Stimulated activated CD4-positive, alpha-beta T cell treated with anti-CD3 and anti-CD28 coated beads, Interleukin-12 subunit alpha, Interleukin-12 subunit beta, amount 100 ng/mL, for 24 hours (primary cell): Measurements from ENCODE around the gene KSR1.
"Not testable (repeated sequence)": the region's sequence is repeated elsewhere in the genome, so short reads cannot be mapped to it uniquely, and the experiment has no call there.

Experiments
- DNase-seq, 2 experiments: peaks; one replicate each; pipeline ENCODE4 v3.0.0-alpha.2; 2020; ENCODE audit warnings: low read depth in 2 of 2

Gene KSR1

DNA sequence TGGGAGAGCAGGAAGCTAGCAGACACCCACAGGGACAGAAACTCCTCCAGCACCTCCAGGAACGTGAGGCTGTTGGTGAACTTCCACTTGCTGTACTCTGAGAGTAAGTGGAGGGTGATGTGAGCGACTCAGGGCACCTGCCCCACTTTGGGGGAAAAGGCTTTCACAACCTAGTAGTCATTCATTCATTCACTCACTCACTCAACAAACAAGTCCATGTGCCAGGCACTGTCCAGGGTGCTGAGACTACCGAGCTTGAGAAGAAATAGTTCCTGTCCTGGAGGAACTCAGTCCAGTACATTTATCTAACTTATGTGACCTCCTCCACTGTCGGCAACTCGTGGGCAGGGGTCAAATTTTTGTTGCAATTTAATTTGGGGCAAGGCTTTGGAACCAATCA, 201.4 kb downstream of the KSR1 start:
- DNase-seq, result no peak

DNA sequence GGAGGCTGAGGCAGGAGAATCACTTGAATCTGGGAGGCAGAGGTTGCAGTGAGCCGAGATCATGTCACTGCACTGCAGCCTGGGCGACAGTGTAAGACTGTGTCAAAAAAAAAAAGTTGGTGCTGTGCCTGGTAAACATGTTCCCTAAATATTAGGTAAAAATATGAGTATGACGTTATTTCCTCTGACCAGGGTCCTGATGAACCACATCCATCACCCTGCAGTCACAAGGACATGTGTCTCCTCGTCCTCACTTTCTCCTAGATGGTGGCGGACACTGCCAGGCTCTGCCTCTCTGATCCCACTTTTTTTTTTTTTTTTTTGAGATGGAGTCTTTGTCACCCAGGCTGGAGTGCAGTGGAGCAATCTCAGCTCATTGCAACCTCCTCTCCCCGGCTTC, 203.4 kb downstream of the KSR1 start:
- no peak for DNase-seq

GRCh38 chr17:27660436-27660835, 204.2 kb downstream of the KSR1 start:
- no peak for DNase-seq

DNA sequence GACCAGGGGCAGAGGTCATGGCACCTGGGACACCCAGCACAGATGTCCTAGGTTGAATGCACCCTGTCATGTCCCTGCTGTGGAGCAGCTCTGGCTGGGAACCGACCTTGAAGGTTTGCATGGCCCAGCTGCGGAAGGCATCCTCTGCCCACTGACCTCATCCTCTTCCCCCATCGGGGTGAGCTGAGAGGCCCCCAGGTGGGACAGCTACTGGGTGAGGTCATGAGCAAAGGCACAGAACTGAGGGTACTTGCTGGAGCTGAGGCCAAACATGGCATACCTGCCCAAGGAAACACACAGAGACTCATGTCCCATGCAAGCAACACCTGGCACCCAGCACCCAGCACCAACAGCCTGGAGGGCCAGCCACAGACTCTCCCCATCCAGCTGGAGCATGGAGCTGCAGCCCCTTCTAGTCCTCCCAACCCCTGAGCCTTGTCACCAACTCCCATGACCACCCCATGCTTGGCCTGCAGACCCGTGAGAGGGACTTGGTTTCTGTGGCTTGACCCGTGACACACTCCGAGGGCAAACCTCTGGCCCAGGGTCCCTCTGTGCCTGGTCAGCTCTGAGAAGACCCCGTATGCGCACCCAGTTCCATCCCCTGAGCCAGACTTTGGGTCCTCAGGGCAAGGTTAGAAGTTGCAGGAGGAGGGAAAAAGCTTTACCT, 207.8 kb downstream of the KSR1 start:
- DNase-seq, result no peak

- DNase-seq, result no peak
Measured at GRCh38 chr17:27664606-27664965, 208.3 kb downstream of the KSR1 start.

DNA sequence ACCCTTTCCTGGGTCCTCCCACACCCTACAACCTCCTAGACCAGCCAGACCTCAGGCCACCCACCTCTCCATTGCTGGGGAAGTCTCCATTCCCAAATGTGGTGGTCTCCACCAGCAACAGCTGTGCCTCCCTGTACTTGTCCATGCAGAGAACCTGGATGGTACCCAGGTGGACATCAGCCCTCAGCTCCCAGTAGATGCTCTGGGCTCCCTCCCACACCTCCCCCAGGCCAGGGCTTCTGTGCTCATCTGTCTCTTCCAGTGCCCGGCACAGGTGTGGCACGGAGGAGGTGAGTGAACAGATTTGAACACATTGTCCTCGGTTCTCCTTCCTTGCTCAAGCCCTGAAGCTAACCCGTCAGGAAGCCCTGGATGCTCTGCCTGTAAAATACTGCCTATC, 209.3 kb downstream of the KSR1 start:
- no peak for DNase-seq

DNA sequence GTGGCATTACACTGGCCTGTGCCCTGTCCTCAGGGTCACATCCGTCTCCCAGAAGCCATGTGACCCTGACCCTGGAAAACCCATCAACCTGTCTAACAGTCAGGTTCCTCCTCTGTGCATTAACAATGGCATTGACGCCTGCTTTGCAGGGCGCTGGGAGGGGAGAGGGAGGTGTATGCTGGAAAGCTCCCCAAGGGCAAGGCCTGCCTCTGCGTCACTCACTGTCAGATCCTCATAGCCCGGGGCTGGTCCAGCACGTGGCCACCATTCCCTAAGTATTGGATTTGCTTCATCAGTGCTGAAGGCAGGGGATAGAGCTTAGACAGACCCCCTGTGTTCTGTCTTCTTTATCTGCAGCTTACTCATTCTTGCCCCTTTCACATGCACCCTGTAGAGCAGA, 210.0 kb downstream of the KSR1 start:
- not testable (repeated sequence) for DNase-seq

- no peak for DNase-seq
Measured at GRCh38 chr17:27666831-27667560, 210.7 kb downstream of the KSR1 start.

- no peak for DNase-seq
Measured at GRCh38 chr17:27667656-27668487, 211.6 kb downstream of the KSR1 start.

- no peak for DNase-seq
Measured at GRCh38 chr17:27668488-27668823, 212.2 kb downstream of the KSR1 start.

DNA sequence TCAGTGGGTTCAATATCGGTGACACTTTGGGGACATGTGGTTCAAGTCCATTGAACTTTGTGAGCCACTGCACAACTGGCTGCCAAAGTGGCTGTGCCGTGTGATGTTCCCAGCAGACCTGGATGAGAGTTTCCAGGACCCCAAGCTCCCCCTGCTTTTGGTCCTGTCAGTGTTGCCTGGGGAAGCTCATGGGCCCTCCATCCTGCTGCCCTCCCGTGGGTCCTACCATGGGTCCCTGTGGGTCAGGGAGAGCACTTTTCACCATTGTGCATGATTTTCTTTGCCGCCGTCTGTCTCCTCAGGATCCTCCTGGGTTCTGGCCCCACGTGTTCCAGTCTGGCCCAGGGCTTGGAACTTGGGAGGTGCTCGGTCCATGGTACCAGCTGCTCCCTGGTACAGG, 212.9 kb downstream of the KSR1 start:
- no peak for DNase-seq

GRCh38 chr17:27669850-27670249, 213.6 kb downstream of the KSR1 start:
- no peak for DNase-seq

DNA sequence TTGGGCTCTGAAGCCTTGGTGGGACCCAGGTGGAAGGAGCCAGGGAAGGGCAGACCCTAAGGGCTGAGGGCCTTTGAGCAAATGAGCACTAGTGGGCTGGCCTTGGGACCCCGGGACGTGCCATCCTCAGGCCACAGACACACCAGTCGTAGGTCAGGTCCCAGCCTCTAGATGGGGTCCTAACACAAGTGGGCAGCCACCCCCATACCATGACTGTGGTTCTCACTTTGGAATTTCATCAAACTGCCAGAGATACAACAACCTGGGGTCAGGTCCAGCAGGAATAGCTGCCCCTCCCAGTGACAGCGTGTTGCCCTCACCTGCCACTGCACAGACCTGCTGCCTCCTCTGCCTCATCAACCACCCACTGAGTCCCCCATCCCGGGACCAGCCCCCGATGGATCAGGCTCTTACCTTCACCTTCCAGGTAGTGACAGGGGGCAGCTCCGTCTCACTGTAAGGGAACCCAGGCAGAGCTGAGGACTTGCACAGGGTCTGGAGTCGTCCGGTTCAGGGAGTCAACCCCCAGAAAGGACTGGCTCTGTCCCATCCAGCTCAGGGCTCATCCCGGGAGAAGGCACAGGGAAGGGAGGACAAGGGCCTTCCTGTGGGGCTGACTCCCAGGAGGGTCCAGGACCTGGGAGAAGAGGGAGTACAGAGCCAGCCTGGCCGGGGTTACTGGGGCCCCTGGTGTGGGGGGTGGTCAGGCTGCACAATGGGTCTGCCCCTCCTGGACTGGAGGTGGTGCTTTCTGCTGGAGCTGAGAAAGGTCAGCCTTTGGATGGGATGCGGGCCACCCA, 214.7 kb downstream of the KSR1 start:
- no peak for DNase-seq

DNA sequence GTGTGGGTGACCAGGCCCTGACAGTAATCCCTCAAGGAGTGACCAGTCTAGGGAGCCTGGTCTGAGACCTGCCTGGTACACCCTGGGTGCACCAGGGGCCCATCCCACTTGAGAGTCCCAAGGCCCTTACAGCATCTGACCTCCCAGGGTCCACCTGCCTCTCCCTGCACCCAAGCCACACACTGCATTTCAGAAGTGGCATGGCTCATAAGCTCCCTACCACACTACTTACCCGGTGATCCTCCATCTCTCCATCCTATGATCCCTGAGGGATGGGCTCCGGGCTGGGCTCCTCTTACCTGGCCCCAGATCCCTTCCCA, 215.3 kb downstream of the KSR1 start:
- no peak for DNase-seq

DNA sequence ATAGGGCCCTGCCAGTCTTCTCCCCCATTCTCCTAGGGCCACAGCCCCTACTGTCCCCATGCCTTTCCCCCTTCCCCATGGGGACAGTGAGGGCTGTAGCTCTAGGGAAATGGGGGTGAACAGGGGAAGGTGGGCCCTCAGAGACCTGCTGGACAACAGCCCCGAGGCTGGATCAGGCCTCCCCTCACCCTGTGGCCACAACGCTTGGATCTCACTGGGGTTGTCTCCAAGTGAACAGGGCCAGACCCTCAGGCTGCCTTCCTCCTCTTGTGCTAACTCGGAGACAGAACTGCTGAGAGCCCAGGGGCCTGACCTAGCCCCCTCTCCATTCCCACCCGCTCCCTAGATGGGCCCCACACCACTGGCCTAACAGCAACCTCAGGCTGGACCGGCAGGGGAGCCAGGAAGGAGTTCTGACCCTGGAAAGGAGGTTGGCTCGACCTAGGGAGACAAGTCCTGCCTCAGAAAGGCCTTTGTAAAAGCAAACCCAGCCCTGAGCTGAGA, 215.8 kb downstream of the KSR1 start:
- not testable (repeated sequence) for DNase-seq

DNA sequence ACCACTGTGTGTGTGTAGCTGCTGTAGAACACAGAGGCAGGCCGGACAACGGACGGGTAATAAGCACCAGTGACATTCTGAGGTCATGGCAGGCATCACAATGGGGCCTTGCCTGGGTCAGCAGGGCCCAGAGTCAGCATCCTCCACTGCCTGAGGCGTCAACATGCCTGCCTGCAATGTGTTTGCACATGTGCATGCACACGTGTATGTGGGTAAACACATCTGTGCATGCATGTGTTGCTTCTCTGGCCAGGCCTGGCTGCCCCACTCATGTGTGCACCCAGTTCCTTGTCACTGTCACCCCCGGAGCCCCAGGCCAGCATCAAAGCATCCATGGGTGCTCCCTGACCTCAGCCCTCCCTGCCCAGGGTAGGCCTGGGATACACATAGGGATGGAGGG, 218.1 kb downstream of the KSR1 start:
- no peak for DNase-seq
